BJ (cell line): ENCODE results near the gene MAP7. TPM values are rescaled to one million over a fixed set of nuclear protein-coding genes. Genes with fewer than 3 reads are reported as not detected.
"Not testable (repeated sequence)": the region's sequence is repeated elsewhere in the genome, so short reads cannot be mapped to it uniquely, and the experiment has no call there.

Source experiments
- CTCF ChIA-PET: fragments of 350-600 bp; formaldehyde crosslinking; extraction: SDS; loops from one replicate; lab custom pipeline; 2021; ENCODE audit warnings: antibody characterized with exemption, inconsistent platforms; lab: Yijun Ruan, JAX
- POLR2A ChIA-PET: fragments of 300-600 bp; sonication (Branson Sonifier 250); formaldehyde crosslinking; extraction: SDS; loops from one replicate; lab custom pipeline; 2021; ENCODE audit warnings: antibody characterized with exemption; lab: Charles Lee
- DNase-seq: peaks from one replicate; pipeline ENCODE4 v3.0.0-alpha.2; 2011; ENCODE audit warnings: low read depth
- H3K27me3 ChIP-seq: 2 replicates; pipeline ENCODE4 v1.6.0; 2011; ENCODE audit warnings: low read length; ENCODE audit not compliant: control insufficient read depth, insufficient read depth
- H3K36me3 ChIP-seq: 2 replicates; pipeline ENCODE4 v1.5.1; 2011; ENCODE audit warnings: low read length; ENCODE audit not compliant: control insufficient read depth, insufficient read depth
- H3K4me3 ChIP-seq: 2 replicates; pipeline ENCODE4 v1.5.1; 2011; ENCODE audit warnings: low read depth, mild to moderate bottlenecking, control low read depth, low read length
- CTCF ChIP-seq: IDR thresholded peaks from 2 replicates; pipeline ENCODE4 v1.5.1; 2011; ENCODE audit warnings: low read depth, mild to moderate bottlenecking, control low read depth, inconsistent platforms, low read length, moderate library complexity; ENCODE audit not compliant: insufficient read depth
- polyA plus RNA-seq: library from polyadenylated mRNA; depleted of rRNA; stranded (reverse); fragments of >200 nt; gene quantifications from 2 replicates; pipeline ENCODE4 v1.2.3, GENCODE V29; 2011

Gene MAP7
- polyA plus RNA-seq, 1 experiment = 0.45 TPM

GRCh38 chr6:136382676-136383252, 167.5 kb downstream of the MAP7 start:
- ChIA-PET POLR2A (no interaction called here), CTCF (no interaction called here)
- Histone ChIP-seq H3K4me3 (no peak overlapping the region), H3K36me3 (no peaks in the 10 kb centered on the region), H3K27me3 (peaks cover 1% of the 10 kb centered on the region; the same call in 1 of the 2 replicates)
- no peak for DNase-seq
- no peak for TF ChIP-seq CTCF

GRCh38 chr6:136378888-136379287, 171.3 kb downstream of the MAP7 start:
- CTCF ChIA-PET = interaction anchor here (0.6 to 1.2 kb wide), 2 partner anchors 11 to 19 kb away, joined by 3 read pairs; no protein-coding TSS in a partner anchor
- DNase-seq = no peak
- POLR2A ChIA-PET = no interaction called here
- TF ChIP-seq CTCF = peak; percentile 24; the same call in 1 of the 2 replicates
- Histone ChIP-seq H3K27me3 (peaks cover under 1% of the 10 kb centered on the region; the same call in 1 of the 2 replicates), H3K36me3 (no peaks in the 10 kb centered on the region), H3K4me3 (no peak overlapping the region)

DNA sequence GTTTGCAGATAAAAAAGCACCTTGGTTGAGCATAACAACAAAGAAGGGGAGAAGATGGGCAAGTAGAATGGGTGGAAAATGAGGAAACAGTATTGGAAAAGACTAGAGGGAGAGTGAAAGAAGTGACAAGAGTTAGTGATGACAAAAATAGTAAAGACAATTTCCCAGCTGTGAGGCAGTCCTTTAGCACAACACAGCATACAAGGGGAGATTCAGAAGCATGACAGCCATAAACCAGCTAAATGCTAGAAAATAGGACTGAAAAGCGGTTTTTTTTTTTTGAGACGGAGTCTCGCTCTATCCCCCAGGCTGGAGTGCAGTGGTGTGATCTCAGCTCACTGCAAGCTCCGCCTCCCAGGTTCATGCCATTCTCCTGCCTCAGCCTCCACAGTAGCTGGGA, 174.4 kb downstream of the MAP7 start:
- POLR2A ChIA-PET, DNase-seq, H3K4me3 ChIP-seq, H3K27me3 ChIP-seq, CTCF ChIA-PET, H3K36me3 ChIP-seq: not testable (repeated sequence)

GRCh38 chr6:136371959-136372358, 178.3 kb downstream of the MAP7 start:
- no peak for DNase-seq
- CTCF ChIA-PET = no interaction called here
- peaks cover 4% of the 10 kb centered on the region; the same call in 1 of the 2 replicates for H3K27me3 ChIP-seq
- H3K4me3 ChIP-seq = no peak overlapping the region
- no peak for TF ChIP-seq CTCF
- H3K36me3 ChIP-seq = no peaks in the 10 kb centered on the region
- POLR2A ChIA-PET = no interaction called here

DNA sequence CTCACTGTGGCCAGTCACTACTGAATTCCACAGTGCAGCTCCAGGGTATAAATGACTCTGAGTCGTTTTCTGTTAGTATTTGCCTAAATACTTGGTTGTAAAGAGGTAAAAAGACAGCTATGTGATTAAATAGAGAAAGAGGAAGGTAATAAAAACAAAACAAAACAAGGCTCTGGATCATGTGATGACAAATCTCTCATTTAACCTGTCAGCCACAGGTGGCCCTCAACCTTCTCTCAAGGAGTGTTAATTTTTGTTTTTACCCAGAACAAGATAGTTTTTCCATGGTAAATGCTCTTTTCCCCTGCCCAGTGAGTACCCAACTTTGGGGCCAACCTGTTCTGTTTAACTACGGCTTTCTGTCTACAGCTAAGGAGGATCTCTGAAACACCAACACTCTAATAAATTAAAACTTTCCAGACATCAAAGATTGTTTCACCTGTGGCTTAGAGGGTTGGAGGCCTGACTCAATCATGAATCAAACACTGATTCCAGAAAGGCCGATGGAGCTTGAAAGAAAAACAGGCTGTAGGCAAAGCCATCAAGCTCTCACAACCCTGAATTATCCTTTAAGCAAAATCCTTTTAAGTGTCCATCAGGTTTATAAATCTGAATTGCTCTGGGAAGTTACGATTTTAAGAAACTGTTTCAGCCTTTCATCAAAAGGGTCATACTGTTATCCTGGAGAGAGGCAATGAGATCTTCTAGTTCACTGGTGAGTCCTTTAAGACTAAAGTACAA, 179.1 kb downstream of the MAP7 start:
- Histone ChIP-seq H3K27me3 (peaks cover 4% of the 10 kb centered on the region; the same call in 1 of the 2 replicates), H3K36me3 (no peaks in the 10 kb centered on the region), H3K4me3 (no peak overlapping the region)
- ChIA-PET CTCF (no interaction called here), POLR2A (no interaction called here)
- no peak for TF ChIP-seq CTCF
- DNase-seq = no peak
